GM18861 (cell line): ENCODE results near the gene XRCC5.
"Not testable (repeated sequence)": the region's sequence is repeated elsewhere in the genome, so short reads cannot be mapped to it uniquely, and the experiment has no call there.

Experiments used
- ATAC-seq: cut with Tn5 transposase; IDR thresholded peaks from one replicate; pipeline ENCODE4 v1.9.1; 2021; ENCODE audit not compliant: unreplicated experiment

XRCC5 gene

GRCh38 chr2:216116418-216116817, 7.3 kb downstream of the XRCC5 start:
- no peak for ATAC-seq

GRCh38 chr2:216117561-216118340, 8.6 kb downstream of the XRCC5 start:
- ATAC-seq = no peak

- ATAC-seq = no peak
Observed at GRCh38 chr2:216118474-216118873, 9.3 kb downstream of the XRCC5 start.

DNA sequence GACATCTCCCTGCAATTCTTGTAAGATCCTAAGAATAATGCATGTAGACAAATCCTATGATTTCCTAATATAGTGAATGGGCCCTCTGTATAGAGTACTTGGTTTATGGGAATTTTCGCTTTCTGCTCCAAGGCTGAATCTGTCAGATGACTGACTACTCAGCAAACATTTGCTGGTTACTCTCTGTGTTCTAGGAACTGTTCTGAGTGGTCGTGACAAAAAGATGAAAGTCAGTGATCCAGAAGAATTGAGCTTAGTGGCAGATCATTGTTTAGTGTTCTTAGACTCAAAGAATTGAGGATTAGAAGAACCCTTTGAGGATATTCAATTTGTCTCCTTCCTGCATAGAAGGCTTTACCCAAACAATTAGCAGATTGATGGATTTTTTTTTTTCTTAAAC, 10.0 kb downstream of the XRCC5 start:
- no peak for ATAC-seq

DNA sequence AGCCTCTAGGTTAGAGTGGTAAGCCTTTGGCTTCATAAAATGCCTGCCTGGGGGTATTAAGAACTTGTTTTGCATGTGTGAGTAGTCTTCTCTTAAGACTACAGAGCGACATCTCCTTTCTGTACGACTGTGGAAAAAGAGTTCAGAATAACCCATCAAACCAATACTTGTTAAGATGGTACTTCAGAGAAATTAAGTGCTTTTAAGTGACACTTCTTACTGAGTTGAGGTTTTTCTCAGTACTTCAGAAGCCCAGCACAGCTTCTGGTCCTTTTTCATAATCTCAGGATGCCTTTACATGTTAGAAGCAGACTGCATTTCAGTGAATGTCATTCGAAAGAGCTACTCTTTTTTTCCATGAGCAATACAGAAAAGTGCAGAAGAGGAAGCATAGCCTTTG, 10.8 kb downstream of the XRCC5 start:
- no peak for ATAC-seq

DNA sequence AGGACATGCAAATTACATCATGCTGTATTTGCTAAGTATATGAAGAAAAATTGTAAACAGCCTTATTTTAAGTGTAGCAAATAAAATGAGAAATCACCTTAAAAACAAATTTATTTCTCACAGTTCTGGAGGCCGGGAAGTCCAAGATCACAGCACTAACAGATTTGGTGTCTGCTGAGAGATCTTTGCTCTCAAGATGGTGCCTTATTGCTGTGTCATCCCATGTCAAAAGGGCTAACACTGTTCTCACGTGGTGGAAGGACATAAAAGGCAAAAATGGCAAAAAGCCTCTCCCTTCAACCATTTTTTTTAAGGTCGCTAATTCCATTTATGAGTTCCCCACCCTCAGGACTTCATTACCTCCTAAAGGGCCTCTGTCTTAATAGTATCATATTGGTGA, 12.1 kb downstream of the XRCC5 start:
- ATAC-seq = no peak

GRCh38 chr2:216126943-216127342, 17.8 kb downstream of the XRCC5 start:
- no peak for ATAC-seq

GRCh38 chr2:216130346-216130971, 21.3 kb downstream of the XRCC5 start:
- no peak for ATAC-seq

DNA sequence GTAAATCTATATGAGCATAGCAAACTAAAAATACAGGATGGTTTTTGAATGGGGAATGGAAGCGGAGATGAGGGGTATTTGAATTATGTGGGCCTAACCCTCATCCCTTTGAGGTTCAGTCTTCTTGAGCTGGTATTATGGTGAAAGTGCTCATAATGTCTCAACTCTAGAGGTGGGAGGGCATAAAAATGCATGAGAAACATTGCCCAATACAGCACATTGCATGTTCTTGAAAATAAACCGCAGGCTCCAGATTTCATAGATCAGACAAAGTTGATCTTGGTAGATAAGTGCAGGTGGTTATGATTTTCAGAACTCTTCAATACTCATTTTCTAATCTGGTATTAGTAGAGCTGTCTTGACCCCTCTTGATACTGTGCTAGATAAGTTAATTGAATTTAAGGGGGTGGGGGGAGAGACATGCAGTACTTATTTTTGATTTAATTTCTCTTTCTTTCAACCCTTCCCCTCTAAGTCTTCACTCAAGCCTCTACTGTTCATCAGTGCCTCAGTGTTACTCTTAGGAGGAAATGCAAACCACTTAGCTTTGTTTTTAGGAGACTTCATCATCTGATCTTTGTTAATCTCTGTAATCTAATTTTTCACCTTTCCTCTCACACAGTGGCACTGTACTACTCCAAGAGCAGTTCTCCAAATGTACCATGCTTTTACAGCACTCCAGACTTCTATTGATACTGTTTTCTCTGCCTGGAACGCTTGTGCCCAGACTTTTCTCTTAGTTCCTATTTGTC, 22.2 kb downstream of the XRCC5 start:
- no peak for ATAC-seq

DNA sequence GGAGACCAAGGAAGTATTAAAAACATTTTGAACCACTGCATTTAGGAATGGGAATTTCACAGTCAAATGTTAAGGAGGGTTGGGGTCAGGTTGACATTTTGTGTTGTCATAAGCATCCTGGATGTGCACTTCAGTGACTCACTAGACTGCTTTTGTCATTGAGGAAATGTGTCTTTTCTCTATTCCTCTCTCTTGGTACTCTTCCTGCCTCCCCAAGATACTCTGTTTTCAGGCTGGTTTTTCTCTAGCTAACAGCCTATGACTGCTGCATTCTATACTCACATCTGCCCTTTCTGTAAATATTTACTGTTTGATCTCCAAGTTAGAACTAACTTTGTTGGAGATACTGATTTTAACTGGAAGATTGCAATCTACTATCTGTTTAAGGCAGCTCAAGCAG, 23.4 kb downstream of the XRCC5 start:
- ATAC-seq = no peak

- no peak for ATAC-seq
Observed at GRCh38 chr2:216133397-216133796, 24.2 kb downstream of the XRCC5 start.

GRCh38 chr2:216134958-216135541, 25.9 kb downstream of the XRCC5 start:
- no peak for ATAC-seq

GRCh38 chr2:216139884-216140283, 30.7 kb downstream of the XRCC5 start:
- no peak for ATAC-seq

DNA sequence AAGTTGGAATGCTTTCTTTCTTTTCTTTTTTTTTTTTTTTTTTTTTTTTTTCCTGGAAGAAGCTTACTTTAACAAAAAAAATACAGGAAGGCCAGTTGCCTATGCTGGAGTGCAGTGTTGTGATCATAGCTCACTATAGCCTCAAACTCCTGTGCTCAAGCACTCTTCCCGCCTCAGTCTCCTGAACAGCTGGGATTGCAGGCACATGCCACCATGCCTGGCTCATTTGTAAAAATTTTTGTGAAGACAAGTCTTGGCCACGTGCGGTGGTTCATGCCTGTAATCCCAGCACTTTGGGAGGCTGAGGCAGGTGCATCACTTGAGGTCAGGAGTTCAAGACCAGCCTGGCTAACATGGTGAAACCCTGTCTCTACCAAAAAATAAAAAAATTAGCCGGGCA, 32.4 kb downstream of the XRCC5 start:
- not testable (repeated sequence) for ATAC-seq

- peak; percentile 96 for ATAC-seq
Observed at GRCh38 chr2:216142540-216142939, 33.4 kb downstream of the XRCC5 start.

- ATAC-seq = no peak
Observed at GRCh38 chr2:216144372-216144771, 35.2 kb downstream of the XRCC5 start.

GRCh38 chr2:216144857-216145256, 35.7 kb downstream of the XRCC5 start:
- ATAC-seq = no peak

GRCh38 chr2:216146573-216146972, 37.4 kb downstream of the XRCC5 start:
- ATAC-seq = no peak

- ATAC-seq = no peak
Observed at GRCh38 chr2:216147172-216148131, 38.3 kb downstream of the XRCC5 start.

DNA sequence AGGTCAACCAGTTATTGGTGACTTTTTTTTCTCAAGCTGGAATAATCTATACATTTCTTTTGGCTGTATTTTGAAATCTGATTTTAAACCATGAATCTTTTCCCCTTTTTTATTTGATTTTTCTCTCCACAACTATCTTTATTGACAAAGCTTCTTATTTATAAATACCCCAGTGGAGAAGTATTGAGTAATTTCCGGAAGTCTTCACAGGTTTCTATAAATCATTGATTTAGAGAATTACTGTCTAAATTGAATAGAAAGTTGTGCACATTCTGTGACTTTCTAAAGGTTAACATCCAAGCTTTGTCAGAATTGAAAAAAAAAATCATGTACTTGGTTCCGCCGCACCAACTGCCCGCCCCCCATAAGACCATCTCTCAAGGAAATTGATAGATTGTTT, 39.8 kb downstream of the XRCC5 start:
- no peak for ATAC-seq
